Activated T-helper 2 cell treated with anti-CD3 and anti-CD28 coated beads, Interferon-gamma antibody, Interleukin-2, Interleukin-4, amounts not matched to agents 10 μg/mL and 5 μg/mL and 100 μg/mL, durations not matched to agents 14 hours and 24 hours and 36 hours (primary cell): ENCODE results near the gene BACH1. TPM values are rescaled to one million over a fixed set of nuclear protein-coding genes. Genes with fewer than 3 reads are reported as not detected.

Experiments used
- DNase-seq: peaks from one replicate; pipeline ENCODE4 v3.0.0; 2021; ENCODE audit warnings: low spot score
- H3K27ac Mint-ChIP-seq: one replicate; pipeline ENCODE4 v1.8.0; 2021; ENCODE audit warnings: mixed read lengths
- H3K27me3 Mint-ChIP-seq: one replicate; pipeline ENCODE4 v1.8.0; 2021; ENCODE audit warnings: low read depth, mixed read lengths
- H3K36me3 Mint-ChIP-seq: one replicate; pipeline ENCODE4 v1.8.0; 2021; ENCODE audit warnings: low read depth, mixed read lengths
- H3K4me1 Mint-ChIP-seq: one replicate; pipeline ENCODE4 v1.8.0; 2021; ENCODE audit warnings: low read depth, mixed read lengths
- H3K4me3 Mint-ChIP-seq: one replicate; pipeline ENCODE4 v1.8.0; 2021; ENCODE audit warnings: low read depth, mild to moderate bottlenecking, moderate library complexity, mixed read lengths
- H3K9me3 Mint-ChIP-seq: one replicate; pipeline ENCODE4 v1.8.0; 2021; ENCODE audit warnings: mixed read lengths
- intact Hi-C: fragments of 100-400 bp; cut with micrococcal nuclease; formaldehyde crosslinking; loops from one replicate; pipeline ENCODE4 v1.15.1; 2023
- total RNA-seq: library from RNA; stranded (reverse); gene quantifications from 2 replicates; pipeline ENCODE4 v1.2.3, GENCODE V29; 2022

The BACH1 gene
- total RNA-seq, 1 donor from 2014 or later = 37.9 TPM

GRCh38 chr21:29360799-29361765 lies 62.4 kb downstream of the BACH1 start:
- peaks cover 21% of the 10 kb centered on the region for H3K36me3 Mint-ChIP-seq
- H3K27me3 Mint-ChIP-seq = no peaks in the 10 kb centered on the region
- H3K4me1 Mint-ChIP-seq = peaks cover 3% of the 10 kb centered on the region
- H3K9me3 Mint-ChIP-seq = no peaks in the 10 kb centered on the region
- DNase-seq = no peak
- H3K27ac Mint-ChIP-seq = no peak overlapping the region
- intact Hi-C loops = no loop called here
- no peak overlapping the region for H3K4me3 Mint-ChIP-seq

- Mint-ChIP-seq H3K27ac (no peak overlapping the region), H3K4me1 (peaks cover 7% of the 10 kb centered on the region), H3K9me3 (peaks cover 4% of the 10 kb centered on the region), H3K27me3 (no peaks in the 10 kb centered on the region), H3K4me3 (no peak overlapping the region), H3K36me3 (peaks cover 13% of the 10 kb centered on the region)
- intact Hi-C loops = no loop called here
- DNase-seq = no peak
These were observed 64.0 kb downstream of the BACH1 start for GRCh38 chr21:29362758-29363157.

GRCh38 chr21:29365661-29366265 lies 67.0 kb downstream of the BACH1 start:
- peaks cover 22% of the 10 kb centered on the region for H3K36me3 Mint-ChIP-seq
- peaks cover 4% of the 10 kb centered on the region for H3K4me1 Mint-ChIP-seq
- intact Hi-C loops = no loop called here
- no peak for DNase-seq
- no peak overlapping the region for H3K4me3 Mint-ChIP-seq
- H3K27me3 Mint-ChIP-seq = no peaks in the 10 kb centered on the region
- no peak overlapping the region for H3K27ac Mint-ChIP-seq
- H3K9me3 Mint-ChIP-seq = peaks cover 4% of the 10 kb centered on the region

GRCh38 chr21:29366532-29366931 lies 67.8 kb downstream of the BACH1 start:
- peaks cover 12% of the 10 kb centered on the region for H3K4me1 Mint-ChIP-seq
- peaks cover 4% of the 10 kb centered on the region for H3K9me3 Mint-ChIP-seq
- intact Hi-C loops = no loop called here
- H3K27ac Mint-ChIP-seq = no peak overlapping the region
- DNase-seq = no peak
- peaks cover 17% of the 10 kb centered on the region for H3K36me3 Mint-ChIP-seq
- H3K4me3 Mint-ChIP-seq = no peak overlapping the region
- no peaks in the 10 kb centered on the region for H3K27me3 Mint-ChIP-seq

- no peak overlapping the region for H3K4me3 Mint-ChIP-seq
- intact Hi-C loops = no loop called here
- no peaks in the 10 kb centered on the region for H3K27me3 Mint-ChIP-seq
- H3K27ac Mint-ChIP-seq = no peak overlapping the region
- peaks cover 19% of the 10 kb centered on the region for H3K4me1 Mint-ChIP-seq
- H3K36me3 Mint-ChIP-seq = peaks cover 17% of the 10 kb centered on the region
- H3K9me3 Mint-ChIP-seq = peaks cover 4% of the 10 kb centered on the region
- DNase-seq = no peak
These were observed 68.6 kb downstream of the BACH1 start for GRCh38 chr21:29367335-29367734.

- Mint-ChIP-seq H3K27me3 (no peaks in the 10 kb centered on the region), H3K27ac (no peak overlapping the region), H3K4me3 (no peak overlapping the region), H3K9me3 (peaks cover 4% of the 10 kb centered on the region), H3K36me3 (peaks cover 24% of the 10 kb centered on the region), H3K4me1 (peaks cover 21% of the 10 kb centered on the region)
- intact Hi-C loops = no loop called here
- DNase-seq = no peak
These were observed 70.2 kb downstream of the BACH1 start for GRCh38 chr21:29368906-29369305.

- Mint-ChIP-seq H3K4me3 (no peak overlapping the region), H3K36me3 (peaks cover 24% of the 10 kb centered on the region), H3K9me3 (peaks cover 4% of the 10 kb centered on the region), H3K27ac (peak overlapping the region; percentile 44), H3K27me3 (no peaks in the 10 kb centered on the region), H3K4me1 (peaks cover 24% of the 10 kb centered on the region)
- intact Hi-C loops = loop anchor here (1.0 to 5.0 kb wide), 7 partner anchors 23 to 476 kb away; no protein-coding TSS in a partner anchor
- no peak for DNase-seq
These were observed 72.7 kb downstream of the BACH1 start for GRCh38 chr21:29371464-29371863.

GRCh38 chr21:29372063-29372802 lies 73.5 kb downstream of the BACH1 start:
- Mint-ChIP-seq H3K27ac (peak overlapping the region; percentile 44), H3K27me3 (no peaks in the 10 kb centered on the region), H3K36me3 (peaks cover 24% of the 10 kb centered on the region), H3K4me3 (no peak overlapping the region), H3K4me1 (peaks cover 25% of the 10 kb centered on the region), H3K9me3 (no peaks in the 10 kb centered on the region)
- intact Hi-C loops = loop anchor here (1.0 to 5.0 kb wide), 5 partner anchors 35 to 475 kb away; no protein-coding TSS in a partner anchor
- peak; percentile 36 for DNase-seq

GRCh38 chr21:29374481-29374880 lies 75.8 kb downstream of the BACH1 start:
- DNase-seq = no peak
- intact Hi-C loops = loop anchor here (5.0 kb wide), 2 partner anchors 37 to 473 kb away; no protein-coding TSS in a partner anchor
- Mint-ChIP-seq H3K4me1 (peaks cover 25% of the 10 kb centered on the region), H3K27ac (no peak overlapping the region), H3K36me3 (peaks cover 17% of the 10 kb centered on the region), H3K27me3 (no peaks in the 10 kb centered on the region), H3K4me3 (no peak overlapping the region), H3K9me3 (no peaks in the 10 kb centered on the region)

- Mint-ChIP-seq H3K9me3 (no peaks in the 10 kb centered on the region), H3K27me3 (no peaks in the 10 kb centered on the region), H3K4me1 (peaks cover 17% of the 10 kb centered on the region), H3K4me3 (no peak overlapping the region), H3K36me3 (peaks cover 11% of the 10 kb centered on the region), H3K27ac (no peak overlapping the region)
- DNase-seq = peak; percentile 24
- intact Hi-C loops = no loop called here
These were observed 77.8 kb downstream of the BACH1 start for GRCh38 chr21:29376556-29376955.

GRCh38 chr21:29377266-29377665 lies 78.5 kb downstream of the BACH1 start:
- no peak overlapping the region for H3K4me3 Mint-ChIP-seq
- H3K9me3 Mint-ChIP-seq = no peaks in the 10 kb centered on the region
- H3K27ac Mint-ChIP-seq = no peak overlapping the region
- no peaks in the 10 kb centered on the region for H3K27me3 Mint-ChIP-seq
- peaks cover 11% of the 10 kb centered on the region for H3K4me1 Mint-ChIP-seq
- intact Hi-C loops = no loop called here
- H3K36me3 Mint-ChIP-seq = peaks cover 11% of the 10 kb centered on the region
- no peak for DNase-seq

GRCh38 chr21:29378832-29379231 lies 80.1 kb downstream of the BACH1 start:
- no peaks in the 10 kb centered on the region for H3K9me3 Mint-ChIP-seq
- no peak overlapping the region for H3K4me3 Mint-ChIP-seq
- H3K36me3 Mint-ChIP-seq = peaks cover under 1% of the 10 kb centered on the region
- intact Hi-C loops = no loop called here
- peaks cover 8% of the 10 kb centered on the region for H3K4me1 Mint-ChIP-seq
- no peak for DNase-seq
- no peaks in the 10 kb centered on the region for H3K27me3 Mint-ChIP-seq
- no peak overlapping the region for H3K27ac Mint-ChIP-seq
